GM19043 (cell line): ENCODE measurements around the gene ARHGAP18.
A peak's percentile ranks its signal among the peaks of the same experiment; 100 is the strongest.

Experiments
- ATAC-seq: cut with Tn5 transposase; IDR thresholded peaks from one replicate; pipeline ENCODE4 v1.9.1; 2021; ENCODE audit warnings: low read depth; ENCODE audit not compliant: unreplicated experiment

The ARHGAP18 gene

DNA sequence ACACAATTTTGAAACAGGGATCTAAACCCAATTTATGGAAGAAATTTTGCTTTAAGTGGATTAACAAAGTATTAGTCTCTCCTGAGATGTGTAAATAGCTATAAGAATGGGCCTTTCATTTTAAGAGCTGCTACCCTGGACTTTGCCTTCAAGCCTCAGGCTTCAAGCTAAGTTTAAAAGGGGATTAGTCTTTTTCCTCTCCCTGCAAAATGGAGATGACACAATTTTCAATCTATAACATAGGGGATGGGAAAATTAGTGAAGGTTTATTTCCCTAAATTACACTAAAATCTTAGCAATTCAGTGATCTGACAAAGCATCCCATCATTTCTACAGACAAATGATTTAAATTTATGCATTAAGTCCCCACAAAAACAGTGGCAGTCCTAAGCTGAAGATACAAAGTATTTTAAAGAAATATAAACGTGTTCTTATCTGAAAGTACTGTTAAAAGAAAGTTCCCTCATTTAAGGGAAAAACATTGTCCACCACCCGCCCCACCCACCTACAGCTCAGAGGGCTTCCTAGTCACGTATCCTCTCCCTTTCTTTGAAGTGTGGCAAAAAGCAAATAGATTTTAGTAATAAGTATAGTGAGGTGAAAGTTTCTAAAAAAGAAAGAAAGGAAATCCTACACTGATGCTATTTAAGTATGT is 14.5 kb downstream of the ARHGAP18 start:
- peak; percentile 82 for ATAC-seq

DNA sequence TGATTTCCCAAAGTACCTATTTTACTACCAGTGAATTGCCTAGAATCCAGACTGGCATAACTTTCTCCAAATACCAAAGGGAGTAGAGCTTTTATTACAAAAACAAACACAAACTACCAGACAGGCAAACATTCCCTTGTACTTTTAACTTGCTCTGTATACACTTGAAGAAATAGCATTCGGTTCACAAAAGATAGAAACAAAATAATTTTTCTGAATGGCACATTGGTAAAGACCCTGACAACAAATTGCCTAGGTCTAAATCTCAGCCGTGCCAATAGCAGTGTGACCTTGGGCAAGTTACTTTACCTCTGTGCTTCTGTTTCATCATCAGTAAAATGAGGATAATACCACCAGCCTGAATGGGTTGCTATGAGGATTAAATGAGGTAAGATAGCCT is 15.9 kb downstream of the ARHGAP18 start:
- ATAC-seq, result no peak

DNA sequence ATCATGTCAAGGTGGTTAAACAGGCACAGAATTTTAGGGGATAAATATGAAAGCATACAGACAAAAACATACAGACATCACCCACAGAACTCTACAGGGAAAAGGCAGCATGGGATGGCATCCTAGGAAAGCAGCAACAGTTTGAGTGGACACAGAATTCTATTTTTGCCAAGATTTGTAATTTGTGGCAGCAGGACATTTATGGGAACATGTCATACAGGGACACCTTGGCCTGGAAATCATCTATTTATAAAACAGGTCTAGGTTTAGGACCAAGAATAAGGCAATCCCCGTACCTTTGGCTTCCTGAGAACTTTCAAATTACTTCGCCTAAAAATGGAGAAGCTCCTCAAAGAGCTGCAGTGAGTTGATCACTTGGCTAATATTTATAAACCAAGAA is 17.5 kb downstream of the ARHGAP18 start:
- ATAC-seq, result no peak

DNA sequence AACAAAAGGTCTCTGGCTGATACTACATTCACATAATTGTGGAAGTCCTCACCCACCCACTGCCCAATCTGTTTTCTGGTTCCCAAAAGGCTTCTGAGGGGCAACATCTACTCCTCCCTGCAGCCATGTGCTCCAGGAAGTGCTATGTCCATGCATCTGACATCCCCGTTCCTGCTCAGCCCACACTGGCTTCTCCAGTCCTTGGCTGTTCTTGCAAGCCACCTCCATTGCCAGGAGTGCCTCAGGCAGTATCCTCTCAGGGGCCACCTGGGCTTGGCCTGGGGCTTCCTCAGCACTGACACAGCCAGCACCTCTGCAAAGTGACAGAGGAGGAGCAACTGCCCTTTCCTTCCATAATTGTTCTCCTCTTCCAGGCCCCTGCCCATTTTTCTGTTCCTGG is 18.3 kb downstream of the ARHGAP18 start:
- no peak for ATAC-seq

DNA sequence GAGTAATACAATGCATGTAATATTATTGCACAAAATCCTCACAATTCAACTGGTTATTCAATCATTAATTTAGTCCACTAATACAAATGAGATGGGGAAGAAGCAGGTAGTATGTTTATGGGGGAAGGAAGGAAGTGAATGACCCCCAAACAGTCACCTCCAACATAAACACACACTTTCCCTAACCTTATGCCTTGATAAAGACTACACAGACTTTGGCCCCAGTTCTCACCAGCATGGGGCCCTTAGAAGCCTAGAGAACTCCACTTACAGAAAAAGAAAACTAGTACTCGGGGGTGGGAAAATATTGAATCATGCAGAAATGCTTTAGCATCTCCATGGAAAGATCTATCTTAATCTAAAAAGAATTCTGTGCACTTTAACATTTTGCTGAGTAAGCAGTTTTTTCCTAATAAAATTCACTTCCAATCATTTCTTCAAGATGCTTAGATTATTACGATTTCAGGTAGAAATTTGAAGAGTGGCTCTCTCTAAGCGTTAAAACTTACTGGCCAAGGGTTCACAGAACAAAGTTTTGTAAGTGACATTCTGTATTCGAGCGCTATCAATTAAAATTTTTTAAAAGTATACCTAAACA is 18.8 kb downstream of the ARHGAP18 start:
- ATAC-seq, result no peak

DNA sequence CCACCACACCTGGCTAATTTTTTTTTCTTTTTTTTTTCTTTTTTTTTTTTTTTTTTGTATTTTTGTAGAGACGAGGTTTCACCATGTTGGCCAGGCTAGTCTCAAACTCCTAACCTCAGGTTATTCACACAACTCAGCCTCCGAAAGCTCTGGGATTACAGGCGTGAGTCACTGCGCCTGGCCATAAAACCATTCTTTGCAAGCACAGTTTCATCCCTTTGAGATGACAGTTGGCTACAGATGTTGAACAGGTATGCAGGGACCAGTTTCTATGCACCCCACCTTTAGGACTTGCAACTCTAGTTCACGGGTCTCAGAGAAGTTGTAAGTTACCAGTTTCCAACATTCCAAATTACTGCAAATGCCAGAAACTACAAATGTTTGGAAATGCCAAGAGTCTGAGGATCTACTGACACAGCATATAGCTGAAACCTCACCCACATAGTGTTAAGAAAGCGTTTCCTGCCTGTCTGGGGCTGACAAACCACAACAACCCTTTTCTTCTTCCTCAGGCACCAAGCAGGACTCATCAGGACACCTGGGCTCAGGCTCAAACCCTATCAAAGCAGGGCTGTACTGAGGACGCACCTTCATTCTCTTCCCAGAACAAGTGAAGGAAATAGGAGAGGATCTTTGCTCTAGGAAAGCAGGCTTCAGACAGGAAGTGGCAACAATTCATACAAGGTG is 22.9 kb downstream of the ARHGAP18 start:
- peak; percentile 65 for ATAC-seq

DNA sequence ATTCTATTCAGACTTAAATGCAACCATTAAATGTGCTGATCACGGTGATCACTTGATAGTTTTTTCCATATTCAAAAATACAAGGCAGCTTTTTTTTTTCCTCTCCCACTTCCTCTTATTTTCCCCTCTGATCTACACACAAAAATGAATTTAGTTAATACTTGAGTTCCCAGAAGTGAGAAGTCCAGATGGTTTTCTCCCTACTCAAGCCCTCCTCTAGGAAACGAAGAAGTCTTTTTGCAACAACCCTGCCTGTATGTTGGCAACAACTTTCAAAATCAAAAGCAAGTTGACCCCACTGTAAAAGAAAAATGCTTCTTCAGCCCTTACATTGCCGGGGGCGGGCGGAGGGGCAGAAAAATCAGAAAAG is 24.3 kb downstream of the ARHGAP18 start:
- no peak for ATAC-seq

DNA sequence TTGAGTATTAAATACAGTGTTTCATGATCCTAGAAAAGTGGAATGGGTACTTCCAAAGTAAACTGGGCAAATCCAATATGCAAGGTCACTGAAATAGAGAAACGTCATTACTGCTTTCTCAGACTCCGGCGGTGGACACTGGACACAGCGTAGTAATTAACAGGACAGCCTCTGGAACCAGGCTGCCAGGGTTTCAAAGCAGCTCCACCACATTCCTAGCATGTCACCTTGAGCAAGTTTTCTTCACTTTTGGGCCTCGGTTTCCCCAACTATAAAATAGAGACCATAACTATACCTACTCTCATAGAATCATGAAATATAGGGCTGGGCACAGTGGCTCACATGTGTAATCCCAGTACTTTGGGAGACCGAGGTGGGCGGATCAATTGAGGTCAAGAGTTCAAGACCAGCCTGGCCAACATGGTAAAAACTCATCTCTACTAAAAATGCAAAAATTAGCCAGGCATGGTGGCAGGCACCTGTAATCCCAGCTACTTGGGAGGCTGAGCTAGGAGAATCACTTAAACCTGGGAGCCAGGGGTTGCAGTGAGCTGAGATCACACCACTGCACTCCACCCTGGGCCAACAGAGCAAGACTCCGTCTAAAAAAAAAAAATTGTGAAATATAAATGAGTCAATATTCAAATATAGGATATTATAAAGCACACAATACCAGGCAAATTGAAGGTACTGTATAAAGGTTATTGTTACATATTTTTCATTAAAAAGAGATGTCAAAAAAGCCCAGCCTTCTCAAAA is 24.9 kb downstream of the ARHGAP18 start:
- ATAC-seq, result no peak

DNA sequence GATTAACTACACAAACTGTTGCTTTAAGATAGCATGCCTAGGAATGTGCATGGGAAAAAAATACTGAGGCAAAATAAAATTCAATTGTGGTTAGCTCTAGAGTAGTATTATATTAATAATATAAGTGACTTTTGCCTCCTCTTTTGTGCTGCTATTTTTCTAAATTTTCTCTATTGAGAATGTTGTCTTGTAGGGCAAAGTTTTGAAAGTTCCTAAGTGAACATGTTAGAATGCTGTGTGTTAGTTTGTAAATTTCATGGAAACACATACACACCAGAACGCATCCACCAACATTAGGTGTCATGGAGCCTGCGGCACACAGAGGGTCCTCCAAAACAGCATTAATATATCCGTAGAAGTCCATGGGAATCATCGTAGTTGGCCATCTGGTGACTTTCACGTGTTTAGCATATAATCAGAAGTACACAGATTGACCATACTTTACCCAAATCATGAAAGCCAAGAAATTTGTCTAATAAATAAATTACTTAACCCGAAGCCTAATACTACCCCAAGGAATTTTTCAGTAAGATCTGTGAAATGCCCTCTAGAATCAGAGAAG is 25.6 kb downstream of the ARHGAP18 start:
- ATAC-seq, result peak; percentile 1

DNA sequence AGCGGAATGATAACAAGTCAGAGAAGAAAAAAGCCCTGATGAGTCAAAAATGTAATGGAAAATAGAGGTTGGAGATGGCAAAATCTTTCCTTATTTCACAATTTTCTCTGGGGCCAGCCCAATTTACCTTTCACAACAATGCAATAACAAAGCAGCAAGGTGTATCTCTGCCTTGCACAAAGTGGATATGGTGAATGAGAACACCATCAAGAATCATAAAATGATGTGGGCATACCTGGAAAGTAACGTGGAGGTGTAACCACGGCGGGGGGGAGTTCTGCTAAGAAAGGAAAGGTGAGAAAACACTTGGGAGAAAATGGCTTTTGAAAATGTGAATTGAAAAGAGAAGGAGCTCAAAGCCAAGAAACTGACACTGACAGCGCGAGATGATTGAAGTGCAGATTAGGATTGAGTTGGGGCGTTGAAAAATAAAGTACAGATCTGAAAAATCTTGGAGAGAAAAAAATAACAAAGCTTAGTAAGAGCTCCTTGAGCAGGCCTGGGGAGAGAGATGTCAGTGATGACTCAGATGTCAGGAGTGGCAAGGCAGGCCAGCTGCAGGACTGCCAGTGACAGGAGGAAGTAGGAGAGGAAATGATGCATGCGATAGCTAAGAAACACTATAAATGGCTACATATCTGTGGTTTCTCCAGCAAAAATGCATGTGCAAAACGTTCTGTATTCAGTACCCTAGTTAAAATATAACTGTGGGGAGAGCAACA is 26.2 kb downstream of the ARHGAP18 start:
- peak; percentile 90 for ATAC-seq

DNA sequence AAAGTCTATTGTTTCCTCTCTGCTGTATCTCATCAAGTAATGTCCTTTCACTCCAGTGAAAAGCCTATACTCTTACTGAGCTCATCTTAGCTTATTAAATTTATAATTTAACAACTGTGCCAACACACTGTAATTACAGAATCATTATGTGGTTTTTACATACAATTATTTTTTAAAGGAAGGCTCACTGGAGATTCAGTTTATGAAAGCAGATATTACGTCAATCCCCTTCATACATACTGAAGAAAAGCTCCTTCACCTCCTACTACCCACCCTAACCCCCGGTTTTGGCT is 28.1 kb downstream of the ARHGAP18 start:
- ATAC-seq, result no peak

DNA sequence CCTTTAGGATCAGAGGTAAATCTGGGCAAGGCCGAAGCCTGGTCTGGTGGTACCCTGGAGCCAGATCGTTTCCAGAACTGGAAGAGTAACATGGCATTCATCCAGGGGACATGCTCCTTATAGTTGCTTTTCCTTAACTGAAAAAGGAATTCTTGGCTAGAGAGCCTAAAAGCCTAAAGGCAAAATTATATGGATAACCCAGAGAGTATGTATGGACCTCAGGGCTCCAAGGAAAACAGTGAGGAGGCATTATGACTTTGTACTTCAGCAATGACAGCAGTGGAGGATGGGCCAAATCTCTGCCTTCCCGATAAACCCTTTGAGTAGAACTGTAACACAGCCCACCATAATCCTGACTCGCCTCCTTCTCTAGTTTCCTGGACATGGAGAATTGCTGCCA is 29.3 kb downstream of the ARHGAP18 start:
- no peak for ATAC-seq

DNA sequence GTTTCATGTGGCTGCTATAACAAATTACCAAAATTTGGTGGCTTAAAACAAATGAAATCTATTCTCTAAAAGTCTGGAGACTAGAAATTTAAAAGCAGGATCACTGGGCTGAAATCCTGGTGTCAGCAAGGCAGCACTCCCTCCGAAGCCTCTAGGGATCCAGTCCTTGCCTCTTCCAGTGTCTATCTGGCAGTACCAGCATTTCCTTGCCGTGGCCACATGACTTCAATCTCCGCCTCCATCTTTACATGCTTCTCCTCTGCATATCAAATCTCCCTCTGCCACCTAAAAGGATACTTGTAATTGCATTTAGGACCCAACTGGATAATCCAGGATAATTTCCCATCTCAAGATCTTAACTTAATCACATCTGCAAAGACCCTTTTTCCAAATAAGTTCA is 30.2 kb downstream of the ARHGAP18 start:
- no peak for ATAC-seq

DNA sequence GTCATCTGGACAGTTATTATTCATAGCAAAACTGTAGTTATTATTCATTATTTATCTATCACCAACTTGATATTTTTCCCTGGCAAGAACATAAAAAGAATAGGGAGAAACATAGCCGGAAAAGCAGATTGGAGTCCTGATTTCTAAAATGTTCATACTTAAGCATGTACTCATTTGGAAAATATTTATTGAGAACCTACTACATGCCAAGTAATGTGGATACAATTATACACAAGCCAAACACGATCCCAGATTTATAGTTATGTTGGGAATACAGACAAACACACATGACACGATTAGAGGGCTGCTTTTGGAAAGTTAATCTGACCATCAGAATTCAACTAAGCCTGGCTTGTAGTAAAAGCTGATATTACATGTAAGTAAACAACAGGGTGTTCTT is 30.7 kb downstream of the ARHGAP18 start:
- ATAC-seq, result no peak

DNA sequence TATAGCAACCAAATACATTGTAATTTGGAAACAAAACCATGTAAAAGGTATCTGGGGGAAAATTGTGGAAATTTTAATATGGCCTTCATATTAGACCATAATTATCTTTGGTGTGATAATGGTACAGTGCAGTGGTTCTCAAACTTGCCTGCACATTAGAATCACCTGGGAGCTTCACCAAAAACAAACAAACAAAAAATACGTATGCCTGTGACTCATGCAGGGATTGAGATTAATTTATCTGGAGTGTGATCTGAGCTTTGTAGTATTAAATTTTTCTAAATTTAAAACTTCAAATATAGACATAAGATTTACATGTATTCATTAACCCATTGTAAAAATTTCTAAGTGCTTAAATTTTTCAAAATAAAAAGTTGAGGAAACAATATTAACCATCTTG is 31.5 kb downstream of the ARHGAP18 start:
- ATAC-seq, result no peak

DNA sequence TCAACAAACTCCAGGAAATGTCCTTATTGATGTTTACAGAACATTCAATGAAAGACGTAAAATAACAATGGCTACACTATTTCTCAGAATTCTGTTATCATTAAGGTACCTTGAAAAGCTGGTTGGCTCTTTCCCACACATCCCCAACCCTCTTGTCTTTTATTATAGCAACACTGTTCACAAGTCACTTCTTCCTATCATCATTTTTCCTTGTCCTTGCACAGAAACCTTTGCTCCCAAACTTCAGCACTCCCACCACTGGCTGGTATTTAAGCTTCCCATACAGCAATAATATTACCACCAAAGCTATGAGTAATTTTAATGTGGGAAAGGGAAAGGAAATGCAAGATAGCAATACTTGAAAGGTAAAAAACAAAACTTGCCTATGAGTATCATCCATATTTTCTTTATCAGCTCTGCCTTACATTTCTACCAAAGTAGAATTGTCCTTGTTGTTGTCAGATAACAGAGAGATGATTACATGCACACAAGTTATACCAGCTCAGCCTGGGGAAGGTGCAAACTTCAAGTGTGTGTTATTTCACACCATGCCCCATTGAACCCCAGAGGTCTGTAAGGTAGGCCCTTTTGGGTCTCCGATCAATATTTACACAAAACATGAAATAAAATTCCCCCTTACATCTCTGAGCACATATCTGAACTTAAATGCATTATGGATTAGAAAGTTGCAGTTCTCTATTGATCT is 32.2 kb downstream of the ARHGAP18 start:
- ATAC-seq, result no peak

DNA sequence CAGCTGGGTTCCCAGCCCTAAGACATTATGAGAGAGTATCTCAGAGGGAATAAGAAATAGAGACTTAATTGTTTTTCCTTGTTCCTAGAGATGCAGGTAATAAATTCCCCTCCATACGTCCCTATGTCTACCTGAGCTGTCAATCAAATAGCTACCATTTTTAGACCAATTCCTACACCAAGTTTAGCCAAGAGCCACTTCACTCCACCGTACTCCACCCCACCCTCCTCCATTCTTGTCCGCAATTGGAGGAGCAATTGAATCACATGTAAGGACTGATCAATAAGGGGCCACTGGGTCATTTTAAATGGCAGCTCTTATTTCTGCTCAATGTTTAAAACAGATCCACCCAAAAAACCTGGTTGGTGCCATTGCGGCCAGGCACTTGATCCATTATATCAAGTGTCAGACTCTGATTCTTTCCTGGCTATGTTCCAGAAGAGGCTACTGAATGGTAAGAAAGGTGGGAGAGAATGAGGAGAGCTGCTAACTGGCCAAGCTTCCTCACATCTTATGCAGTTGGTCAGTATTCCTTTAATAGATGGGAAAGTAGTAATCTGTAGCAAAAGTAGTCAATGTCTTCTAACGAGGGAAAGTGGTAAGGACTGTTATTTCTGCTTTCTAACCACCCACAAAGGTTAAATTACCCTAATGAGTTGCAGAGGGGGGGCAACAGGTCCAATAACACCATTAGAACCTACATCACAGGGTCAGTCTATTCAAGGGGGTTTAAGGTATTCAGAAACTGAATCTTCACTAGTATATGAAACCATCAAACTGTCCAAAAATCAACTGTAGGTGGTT is 34.1 kb downstream of the ARHGAP18 start:
- no peak for ATAC-seq

DNA sequence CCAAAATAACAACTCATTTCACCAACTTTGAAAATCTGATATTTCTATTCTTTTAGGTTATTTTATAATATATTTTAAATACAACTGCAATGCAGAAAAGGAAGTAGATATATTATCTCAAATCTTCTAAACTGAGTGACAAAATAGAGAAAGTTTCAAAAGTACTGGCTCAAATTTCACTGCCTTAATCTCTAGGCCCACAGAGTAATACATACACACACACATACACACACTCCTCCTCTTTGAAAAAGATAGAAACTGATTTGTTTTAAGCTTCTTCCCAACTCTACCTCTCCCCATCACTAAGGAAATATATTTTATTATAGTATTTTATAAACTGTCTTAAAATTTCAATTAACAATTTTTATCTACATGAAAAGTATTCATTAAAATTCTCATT is 36.2 kb downstream of the ARHGAP18 start:
- no peak for ATAC-seq

DNA sequence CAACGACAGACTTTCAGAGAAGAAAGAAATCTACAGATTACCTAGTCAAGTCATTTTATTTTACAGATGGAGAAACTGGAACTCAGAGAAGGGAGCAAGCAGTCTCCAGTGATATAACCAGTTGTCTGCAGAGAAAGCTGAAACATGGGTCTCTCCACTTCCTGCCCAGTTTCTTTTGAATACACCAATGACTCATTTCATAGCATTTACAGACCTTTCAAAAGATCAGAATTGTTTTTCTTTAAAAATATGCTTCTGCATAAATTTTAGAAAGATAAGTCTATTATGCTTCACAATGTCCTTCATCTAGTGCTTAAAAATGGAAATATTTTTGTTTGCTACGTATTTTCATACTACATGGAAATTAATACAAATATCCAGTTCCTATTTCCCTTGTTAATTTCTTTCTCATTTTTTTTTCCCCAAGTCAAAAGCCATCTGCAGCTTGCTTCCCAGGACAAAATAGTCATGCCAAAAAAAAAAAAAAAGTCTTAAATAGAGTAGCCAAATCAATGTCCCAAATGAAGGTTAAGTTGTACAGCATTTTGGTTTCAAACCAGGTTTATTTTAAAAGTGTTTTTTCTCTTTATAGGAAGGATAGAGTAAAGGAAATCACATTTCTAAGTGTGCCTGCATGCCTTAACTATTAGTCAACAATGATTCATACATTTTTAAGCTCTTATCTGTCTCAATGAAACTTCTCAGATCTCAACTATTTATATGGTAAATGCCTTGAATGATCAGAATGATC is 36.9 kb downstream of the ARHGAP18 start:
- ATAC-seq, result peak; percentile 78
